Measurements from ENCODE around the gene CEP192. TPM values are rescaled to one million over a fixed set of nuclear protein-coding genes. Genes with fewer than 3 reads are reported as not detected.

CEP192 gene
- total and polyA plus RNA-seq, 2 of the 13 experiments (the other 11 are each of a cell fraction or from before 2014, with no cell fraction given): 15.3 to 24.7 TPM

GRCh38 chr18:13112982-13113381 lies 121.8 kb downstream of the CEP192 start:
- in situ Hi-C loops (cut with HindIII; ENCODE audit: extremely low pct_ligation_motif_present, low pct_unique_long_range_greater_than_20kb) (no loop called here), intact Hi-C loops (cut with micrococcal nuclease; ENCODE audit: unreplicated experiment) (loop anchor here (1.0 to 2.0 kb wide), 3 partner anchors 26 to 517 kb away; no protein-coding TSS in a partner anchor)
- no peak overlapping the region for H3K4me3 ChIP-seq (replicated peaks in 1 of 3; ENCODE audit: insufficient read depth in 1 of 3, low read depth in 2 of 3, low read length in 3 of 3)
- FAIRE-seq (peak; percentile 65), ATAC-seq (peak; percentile 100), DNase-seq (ENCODE audit: low spot score) (peak; percentile 81)
- WGBS (ENCODE audit: low lambda C conversion rate): 46% methylated on average over 6 of the region's 8 CpGs
- no peak overlapping the region for H3K4me2 ChIP-seq (ENCODE audit: low read depth, low read length)
- H3K79me2 ChIP-seq (ENCODE audit: insufficient read depth, low read length): no peaks in the 10 kb centered on the region
- no peaks in the 10 kb centered on the region for H3K27me3 ChIP-seq (ENCODE audit: control insufficient read depth in 1 of 2, insufficient read depth in 2 of 2, low read length in 2 of 2)
- BruUV-seq (replicated peaks): no TSS peak
- no peak overlapping the region for H3K9ac ChIP-seq (ENCODE audit: insufficient read depth, low read depth, low read length)
- ChIA-PET CTCF (ENCODE audit: low intra/inter-chr PET ratio, low total read pairs) (interaction anchor here (2.0 to 3.1 kb wide), 2 partner anchors 47 to 517 kb away, joined by 6 to 13 read pairs; no protein-coding TSS in a partner anchor), POLR2A (interaction anchor here (0.6 to 1.1 kb wide), 3 partner anchors 25 to 46 kb away, joined by 4 to 11 read pairs (median 5); no protein-coding TSS in a partner anchor)
- H3K27ac ChIP-seq (ENCODE audit: extremely low read length, insufficient read depth, low read length): no peak overlapping the region
- peaks cover 17% of the 10 kb centered on the region; the same call in 1 of the 2 replicates for H3K4me1 ChIP-seq (ENCODE audit: insufficient read depth, low read length)
- H3K9me3 ChIP-seq (ENCODE audit: low read length): no peaks in the 10 kb centered on the region
- no peaks in the 10 kb centered on the region for H4K20me1 ChIP-seq (ENCODE audit: insufficient read depth, low read length)
- no peak overlapping the region for H2AFZ ChIP-seq (ENCODE audit: low read length)
- peaks cover 7 to 26% of the 10 kb centered on the region in 2 experiments; a peak in 4 of 5 replicates for H3K36me3 ChIP-seq (replicated peaks in 1 of 2; ENCODE audit: control insufficient read depth in 1 of 2, insufficient read depth in 2 of 2, low read length in 2 of 2)
- TF ChIP-seq SAP130 (CRISPR knock-in tag; IDR thresholded peaks at IDR 0.05; ENCODE audit: low read depth): peak; percentile 63
- TF ChIP-seq HDAC1 (CRISPR knock-in tag; IDR thresholded peaks at IDR 0.05): no peak
- peak; percentile 60 for TF ChIP-seq SALL1 (CRISPR knock-in tag; IDR thresholded peaks at IDR 0.05)
- TF ChIP-seq ZFX (CRISPR knock-in tag; IDR thresholded peaks at IDR 0.05; ENCODE audit: low read depth): peak; percentile 57; the same call in 1 of the 2 replicates
- no peak for TF ChIP-seq HNRNPUL1 (IDR thresholded peaks at IDR 0.05; ENCODE audit: low read depth, low read length)
- no peak for TF ChIP-seq ZNF75D (CRISPR knock-in tag; IDR thresholded peaks at IDR 0.05; ENCODE audit: borderline replicate concordance)
- TF ChIP-seq ZNF557 (CRISPR knock-in tag; IDR thresholded peaks at IDR 0.05): no peak
- no peak for TF ChIP-seq MYPOP (CRISPR knock-in tag; IDR thresholded peaks at IDR 0.05)
- TF ChIP-seq ZNF646 (CRISPR knock-in tag; IDR thresholded peaks at IDR 0.05): peak; percentile 91
- peak; percentile 40; the same call in 1 of the 2 replicates for TF ChIP-seq KMT2A (CRISPR knock-in tag; IDR thresholded peaks at IDR 0.05)
- no peak for TF ChIP-seq SOX13 (IDR thresholded peaks at IDR 0.05)
- TF ChIP-seq SOX13 (CRISPR knock-in tag; conservative IDR thresholded peaks at IDR 0.05 in 1 of 2, IDR thresholded peaks at IDR 0.05 in 1 of 2): 0 out of 4 replicates have a peak, but pooled peaks of 1 of the 2 experiments have one; percentile 13
- peak; percentile 26; the same call in 1 of the 2 replicates for TF ChIP-seq UBTF (CRISPR knock-in tag; IDR thresholded peaks at IDR 0.05)
- no peak for TF ChIP-seq SPEN (CRISPR knock-in tag; IDR thresholded peaks at IDR 0.05; ENCODE audit: low read depth)

All from HepG2 (cell line).